T47D (cell line): ENCODE data around the gene LEFTY1.

ENCODE experiments used
- DNase-seq, 2 experiments: peaks; one replicate each; pipeline versions ENCODE4 v3.0.0 to v3.0.0-alpha.2; 2011 to 2012; ENCODE audit warnings: low read depth in 1 of 2, low spot score in 1 of 2
- JUND ChIP-seq: IDR thresholded peaks from 2 replicates; pipeline ENCODE4 v1.6.1; 2012; ENCODE audit warnings: low read depth
- in situ Hi-C: cut with HindIII; loops from 2 replicates; pipeline ENCODE4 v1.10.0; 2016; ENCODE audit warnings: low sequenced_read_pairs, low pct_unique_long_range_greater_than_20kb

Gene LEFTY1

GRCh38 chr1:225923692-225924555, 35.0 kb upstream of the LEFTY1 start, which contains the start of gene PYCR2:
PYCR2 (minus strand) TSS chr1:225924250; CDS start chr1:225924110, 140 bp downstream.
- TF ChIP-seq JUND, result no peak
- in situ Hi-C loops, result no loop called here
- peak; percentile 96 to 100 for DNase-seq

DNA sequence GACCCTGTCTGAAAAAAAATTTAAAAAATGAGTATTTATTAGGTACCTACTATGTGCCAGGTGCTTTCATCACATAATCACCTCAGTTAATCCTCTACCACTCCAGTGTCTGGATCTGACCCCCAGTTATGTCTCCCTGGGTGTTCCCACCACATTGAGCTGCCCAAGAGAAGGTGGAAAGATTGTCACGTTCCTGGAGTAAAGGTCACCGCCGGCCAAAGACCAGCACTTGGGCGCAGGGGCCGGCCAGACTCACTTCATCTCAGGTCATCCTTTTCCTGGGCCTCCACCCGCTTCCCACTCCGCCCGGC, 34.4 kb upstream of the LEFTY1 start:
- in situ Hi-C loops, result no loop called here
- DNase-seq, result peak in 1 of 2 experiments; percentile 49
- no peak for TF ChIP-seq JUND

DNA sequence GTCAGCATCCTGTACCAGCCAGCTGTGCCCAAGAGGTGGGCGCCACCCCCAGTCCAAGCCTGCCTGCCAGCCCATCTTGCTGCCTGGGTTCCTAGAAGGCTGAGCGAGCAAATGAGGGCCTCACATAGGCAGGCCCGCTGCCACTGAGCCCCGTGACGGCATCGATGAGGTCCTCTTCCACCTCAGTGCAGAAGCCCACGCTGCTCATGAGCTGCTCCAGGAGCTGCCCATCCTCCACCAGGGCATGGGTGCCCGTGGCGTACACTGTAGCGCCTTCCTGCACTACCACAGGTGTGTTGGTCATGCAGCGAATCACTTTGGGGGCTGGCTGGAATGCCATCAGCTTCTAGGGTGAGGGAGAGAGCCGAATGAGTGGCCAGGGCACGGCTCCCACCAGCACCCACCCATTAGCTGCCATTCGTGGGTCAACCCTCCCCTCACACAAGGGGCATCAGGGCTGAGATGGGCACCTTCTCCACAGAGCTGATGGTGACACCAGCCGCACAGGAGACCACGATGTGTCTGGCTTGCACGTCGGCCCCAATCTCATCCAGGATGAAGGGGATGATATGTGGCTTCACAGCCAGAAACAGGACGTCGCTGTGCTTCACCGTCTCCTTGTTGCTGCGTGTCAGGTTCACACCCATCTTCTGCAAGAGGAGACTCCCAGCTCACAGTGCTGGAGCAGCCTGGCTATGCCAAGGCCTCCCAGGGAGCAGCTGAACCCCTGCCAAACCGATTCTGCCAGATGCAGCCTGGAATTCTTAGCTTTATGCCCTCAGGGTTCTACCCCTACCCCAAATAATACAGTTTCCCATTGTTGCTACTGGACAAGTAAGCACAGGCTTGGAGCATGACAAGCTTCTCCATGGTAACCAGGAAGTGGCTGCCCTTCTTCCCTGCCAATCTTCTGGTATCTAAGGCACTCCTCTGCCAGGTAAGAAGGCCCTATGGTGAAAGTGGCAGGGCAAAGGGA, 33.1 kb upstream of the LEFTY1 start:
- peak in 1 of 2 experiments; percentile 36 for DNase-seq
- TF ChIP-seq JUND, result no peak
- in situ Hi-C loops, result no loop called here

DNA sequence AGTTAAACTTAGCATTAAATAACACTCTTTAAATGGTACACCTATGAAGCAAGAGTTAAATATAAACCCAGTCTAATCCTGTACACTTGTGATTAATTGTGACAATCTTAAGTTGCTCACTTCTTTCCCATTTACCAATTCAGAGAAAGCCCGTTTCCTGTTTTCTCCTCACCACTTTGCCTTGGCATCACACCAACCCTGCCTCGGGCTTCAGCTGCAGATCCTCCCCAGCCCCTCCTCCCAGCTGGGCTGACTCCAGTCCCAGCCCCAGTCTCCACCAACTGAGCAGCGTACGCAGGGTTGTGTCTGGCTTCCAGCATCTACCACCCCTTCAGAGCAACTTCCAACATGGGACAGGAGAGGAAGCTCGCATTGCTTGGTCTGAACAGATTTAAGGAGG, 31.0 kb upstream of the LEFTY1 start:
- DNase-seq, result peak; percentile 85 to 89
- in situ Hi-C loops, result no loop called here
- TF ChIP-seq JUND, result no peak

DNA sequence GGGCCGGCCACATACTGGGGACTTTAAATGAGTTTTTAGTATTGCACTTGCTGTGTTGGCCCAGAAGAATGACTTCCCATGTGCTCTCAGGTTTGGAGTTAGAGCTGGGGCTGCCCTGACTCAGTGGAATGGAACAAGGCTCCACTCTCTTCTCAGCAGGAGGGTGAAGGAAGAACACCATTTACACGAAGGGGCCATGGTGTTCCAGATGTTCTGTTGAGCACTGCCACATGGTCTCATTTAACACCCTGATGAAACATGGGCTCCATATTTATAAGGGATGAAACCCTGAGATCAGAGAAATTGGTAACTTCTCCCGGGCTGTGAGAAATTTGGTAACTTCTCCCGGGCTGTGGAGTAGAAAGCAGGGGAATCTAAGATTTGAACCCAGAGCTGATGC, 29.3 kb upstream of the LEFTY1 start:
- in situ Hi-C loops, result no loop called here
- no peak for TF ChIP-seq JUND
- no peak for DNase-seq

DNA sequence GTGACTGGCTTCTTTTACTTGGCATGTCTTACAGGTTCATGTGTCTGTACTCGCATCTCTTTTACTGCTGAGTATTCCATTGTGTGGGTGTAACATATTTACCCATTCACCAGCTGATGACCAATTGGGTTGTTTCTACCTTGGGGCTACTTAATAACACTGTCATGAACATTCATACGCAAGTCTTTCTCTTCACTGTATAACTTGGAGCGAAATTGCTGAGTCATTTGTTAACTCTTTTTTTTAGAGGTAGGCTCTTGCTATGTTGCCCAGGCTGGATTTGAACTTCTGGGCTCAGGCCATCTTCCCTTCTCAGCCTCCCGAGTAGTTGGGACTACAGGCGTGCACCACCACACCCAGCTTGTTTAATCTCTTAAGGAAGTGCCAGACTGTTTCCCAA, 28.6 kb upstream of the LEFTY1 start:
- TF ChIP-seq JUND, result no peak
- in situ Hi-C loops, result no loop called here
- peak in 1 of 2 experiments; percentile 39 for DNase-seq

DNA sequence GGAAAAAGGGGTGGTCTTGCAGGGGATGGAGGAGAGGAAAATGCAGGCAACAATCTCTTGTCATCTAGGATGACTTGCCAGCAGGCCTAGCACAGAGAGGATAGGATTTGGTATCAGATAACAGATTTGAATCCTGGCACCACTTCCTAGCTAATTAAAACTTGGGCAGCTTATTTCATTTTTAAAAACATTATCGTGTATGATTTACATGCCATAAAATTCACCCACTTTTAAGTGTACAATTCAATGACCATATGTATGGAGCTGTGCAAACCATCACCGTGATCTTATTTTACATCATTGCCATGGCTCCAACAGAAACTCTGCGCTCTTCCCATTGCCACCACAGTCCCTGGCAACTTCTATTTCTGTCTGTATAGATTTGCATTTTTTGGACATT, 28.2 kb upstream of the LEFTY1 start:
- in situ Hi-C loops, result no loop called here
- DNase-seq, result no peak
- TF ChIP-seq JUND, result no peak

DNA sequence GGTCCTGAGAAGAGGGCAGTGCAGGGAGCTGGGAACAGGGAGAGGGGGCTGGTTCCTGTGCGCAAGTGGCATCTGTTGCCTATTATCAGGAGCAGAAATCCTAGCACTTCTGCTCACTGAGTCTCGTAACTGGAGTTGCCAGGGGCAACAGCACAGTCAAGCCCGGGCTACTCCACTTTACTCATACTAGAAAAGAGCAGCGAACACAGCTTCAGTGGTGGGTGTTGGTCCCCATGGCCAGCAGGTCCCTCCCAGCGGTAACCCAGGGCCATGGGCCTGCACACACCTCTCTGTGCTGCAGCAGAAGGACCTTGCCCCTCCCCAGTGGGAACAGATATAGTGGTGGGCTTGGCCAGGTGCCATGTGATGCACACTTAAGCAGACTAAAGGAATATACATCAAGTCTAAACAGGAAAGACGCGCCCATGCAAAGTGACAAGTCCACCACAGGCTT, 26.6 kb upstream of the LEFTY1 start:
- in situ Hi-C loops, result no loop called here
- DNase-seq, result no peak
- TF ChIP-seq JUND, result no peak

GRCh38 chr1:225914947-225915346, 26.0 kb upstream of the LEFTY1 start:
- in situ Hi-C loops, result no loop called here
- TF ChIP-seq JUND, result no peak
- DNase-seq, result no peak

- no peak for TF ChIP-seq JUND
- in situ Hi-C loops, result no loop called here
- DNase-seq, result no peak
Observed at GRCh38 chr1:225914391-225914790, 25.4 kb upstream of the LEFTY1 start.

DNA sequence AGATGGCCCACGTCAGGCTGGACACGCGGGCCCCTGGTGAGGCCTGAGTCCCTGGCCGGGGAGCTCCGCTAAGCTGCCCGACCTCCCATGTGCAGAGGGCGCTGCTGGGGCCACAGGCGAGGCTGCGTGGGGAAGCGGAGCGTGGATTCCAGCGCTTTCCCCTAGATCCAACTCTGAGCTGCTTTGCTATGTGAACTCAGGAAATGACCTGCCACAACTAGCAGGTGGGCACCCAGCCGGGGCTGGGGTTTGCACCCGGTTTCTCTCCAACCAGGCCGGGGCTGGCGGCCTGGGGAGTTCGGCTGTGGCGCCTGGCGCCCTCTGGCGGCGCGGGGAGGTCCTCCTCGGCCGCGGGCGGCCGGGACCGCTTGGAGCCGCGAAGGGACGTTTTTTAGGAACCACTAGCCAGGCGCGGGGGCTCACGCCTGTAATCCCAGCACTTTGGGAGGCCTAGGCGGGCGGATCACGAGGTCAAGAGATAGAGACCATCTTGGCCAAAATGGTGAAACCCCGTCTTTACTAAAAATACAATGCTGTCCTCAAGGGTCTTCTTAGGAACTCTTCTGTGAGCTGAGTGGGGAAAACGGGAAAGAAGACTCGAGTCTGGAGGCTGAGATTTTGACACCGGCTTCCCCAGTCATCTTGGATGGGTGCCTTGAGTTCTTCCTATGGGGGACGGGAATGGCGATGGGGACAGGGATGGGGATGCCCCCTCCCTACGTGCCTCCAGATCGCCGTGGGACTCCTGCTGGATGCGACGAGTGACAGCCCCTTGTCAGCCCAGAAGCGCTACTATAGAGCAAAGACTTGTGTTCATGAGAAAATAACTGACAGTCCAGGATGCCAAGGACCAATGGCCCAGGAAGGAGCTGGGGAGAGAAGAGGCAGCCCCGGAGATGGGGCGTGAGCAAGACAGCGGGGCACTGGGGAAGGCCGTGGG, 22.5 kb upstream of the LEFTY1 start:
- in situ Hi-C loops, result no loop called here
- DNase-seq, result no peak
- no peak for TF ChIP-seq JUND

DNA sequence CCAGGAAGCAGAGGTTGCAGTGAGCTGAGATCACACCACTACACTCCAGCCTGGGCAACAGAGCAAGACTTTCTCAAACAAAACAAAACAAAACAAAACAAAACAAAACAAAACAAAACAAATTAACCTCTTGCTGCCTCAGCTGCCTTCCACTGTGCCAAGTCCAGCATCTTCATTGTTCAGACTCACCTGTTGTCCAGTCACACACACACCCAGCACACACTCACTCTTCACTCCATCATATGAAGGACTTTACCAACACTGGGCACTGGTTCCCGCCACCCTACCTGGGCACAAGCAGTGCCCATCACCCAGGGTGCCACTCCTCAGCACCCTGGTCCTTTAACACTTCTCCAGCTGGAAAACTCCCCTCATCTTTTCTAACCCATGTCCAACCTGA, 20.5 kb upstream of the LEFTY1 start:
- no peak for DNase-seq
- no peak for TF ChIP-seq JUND
- in situ Hi-C loops, result no loop called here
